ENCODE data around the gene MRPL12.

- TF ChIP-seq POLR2A (IDR thresholded peaks at IDR 0.05) (no peak), POLR2AphosphoS5 (IDR thresholded peaks at IDR 0.05) (no peak)
- TF ChIP-seq, protein P1, sequence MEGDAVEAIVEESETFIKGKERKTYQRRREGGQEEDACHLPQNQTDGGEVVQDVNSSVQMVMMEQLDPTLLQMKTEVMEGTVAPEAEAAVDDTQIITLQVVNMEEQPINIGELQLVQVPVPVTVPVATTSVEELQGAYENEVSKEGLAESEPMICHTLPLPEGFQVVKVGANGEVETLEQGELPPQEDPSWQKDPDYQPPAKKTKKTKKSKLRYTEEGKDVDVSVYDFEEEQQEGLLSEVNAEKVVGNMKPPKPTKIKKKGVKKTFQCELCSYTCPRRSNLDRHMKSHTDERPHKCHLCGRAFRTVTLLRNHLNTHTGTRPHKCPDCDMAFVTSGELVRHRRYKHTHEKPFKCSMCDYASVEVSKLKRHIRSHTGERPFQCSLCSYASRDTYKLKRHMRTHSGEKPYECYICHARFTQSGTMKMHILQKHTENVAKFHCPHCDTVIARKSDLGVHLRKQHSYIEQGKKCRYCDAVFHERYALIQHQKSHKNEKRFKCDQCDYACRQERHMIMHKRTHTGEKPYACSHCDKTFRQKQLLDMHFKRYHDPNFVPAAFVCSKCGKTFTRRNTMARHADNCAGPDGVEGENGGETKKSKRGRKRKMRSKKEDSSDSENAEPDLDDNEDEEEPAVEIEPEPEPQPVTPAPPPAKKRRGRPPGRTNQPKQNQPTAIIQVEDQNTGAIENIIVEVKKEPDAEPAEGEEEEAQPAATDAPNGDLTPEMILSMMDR (IDR thresholded peaks at IDR 0.05), result no peak
Observed at GRCh38 chr17:81693509-81694210, 9.5 kb upstream of the MRPL12 start.
